Fibroblast of skin of scalp (primary cell): ENCODE results near the gene ADAMTSL5. TPM values are rescaled to one million over a fixed set of nuclear protein-coding genes. Genes with fewer than 3 reads are reported as not detected.
"Not testable (repeated sequence)": the region's sequence is repeated elsewhere in the genome, so short reads cannot be mapped to it uniquely, and the experiment has no call there.

Source experiments
- DNase-seq: peaks from one replicate; pipeline ENCODE4 v3.0.0-alpha.2; 2013
- polyA plus RNA-seq, 2 experiments: library from polyadenylated mRNA; unstranded; fragments of 120-200 nt; gene quantifications; one replicate each; pipeline ENCODE4 v1.2.1, GENCODE V29; 2013; ENCODE audit not compliant: insufficient read length in 2 of 2

Gene ADAMTSL5, protein sequence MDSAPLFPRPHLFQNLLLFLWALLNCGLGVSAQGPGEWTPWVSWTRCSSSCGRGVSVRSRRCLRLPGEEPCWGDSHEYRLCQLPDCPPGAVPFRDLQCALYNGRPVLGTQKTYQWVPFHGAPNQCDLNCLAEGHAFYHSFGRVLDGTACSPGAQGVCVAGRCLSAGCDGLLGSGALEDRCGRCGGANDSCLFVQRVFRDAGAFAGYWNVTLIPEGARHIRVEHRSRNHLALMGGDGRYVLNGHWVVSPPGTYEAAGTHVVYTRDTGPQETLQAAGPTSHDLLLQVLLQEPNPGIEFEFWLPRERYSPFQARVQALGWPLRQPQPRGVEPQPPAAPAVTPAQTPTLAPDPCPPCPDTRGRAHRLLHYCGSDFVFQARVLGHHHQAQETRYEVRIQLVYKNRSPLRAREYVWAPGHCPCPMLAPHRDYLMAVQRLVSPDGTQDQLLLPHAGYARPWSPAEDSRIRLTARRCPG
- polyA plus RNA-seq (2013, experiment 1 of 2; ENCODE audit: insufficient read length), result 15.1 TPM
- polyA plus RNA-seq (2013, experiment 2 of 2; ENCODE audit: insufficient read length), result 14.4 TPM

- peak; percentile 72 for DNase-seq
Observed at GRCh38 chr19:1512671-1513498, at the start of gene ADAMTSL5. Gene ADAMTSL5 (minus strand): TSS chr19:1513019. CDS start chr19:1510943, 2,076 bp downstream.

- no peak for DNase-seq
Observed at GRCh38 chr19:1561236-1561842, 48.5 kb upstream of the ADAMTSL5 start.

DNA sequence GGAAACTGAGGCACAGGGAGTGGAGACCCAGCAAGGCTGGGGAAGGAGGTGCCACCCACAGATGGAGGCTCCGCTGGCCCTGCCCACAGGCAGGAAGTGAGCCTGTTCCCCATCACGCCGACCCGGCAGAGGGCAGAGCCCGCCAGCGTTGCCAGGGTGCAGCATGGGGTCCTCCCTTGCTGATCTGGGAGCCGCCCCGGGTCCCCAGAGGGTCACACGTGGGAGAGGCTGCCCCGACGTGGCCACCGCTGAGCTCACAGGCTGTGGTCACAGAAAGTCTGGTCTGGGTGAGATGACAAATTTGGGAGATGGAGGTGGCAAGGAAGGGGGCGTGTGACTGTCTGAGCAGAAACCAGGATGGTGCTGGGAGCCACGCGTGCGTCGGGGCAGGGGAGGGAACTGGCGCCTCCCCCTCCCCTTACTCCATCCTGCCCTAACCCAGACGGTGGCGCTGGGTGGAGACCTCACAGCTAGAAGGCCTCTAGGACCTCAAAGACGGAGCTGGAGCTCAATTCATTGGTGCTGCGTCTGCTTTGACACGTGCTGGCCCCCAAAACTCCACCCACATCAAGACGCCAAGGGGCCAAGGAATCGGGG, 47.6 kb upstream of the ADAMTSL5 start:
- no peak for DNase-seq

- no peak for DNase-seq
Observed at GRCh38 chr19:1558552-1558951, 45.7 kb upstream of the ADAMTSL5 start.

- DNase-seq, result no peak
Observed at GRCh38 chr19:1556390-1557070, 43.7 kb upstream of the ADAMTSL5 start.

- DNase-seq, result no peak
Observed at GRCh38 chr19:1555487-1556389, 42.9 kb upstream of the ADAMTSL5 start.

DNA sequence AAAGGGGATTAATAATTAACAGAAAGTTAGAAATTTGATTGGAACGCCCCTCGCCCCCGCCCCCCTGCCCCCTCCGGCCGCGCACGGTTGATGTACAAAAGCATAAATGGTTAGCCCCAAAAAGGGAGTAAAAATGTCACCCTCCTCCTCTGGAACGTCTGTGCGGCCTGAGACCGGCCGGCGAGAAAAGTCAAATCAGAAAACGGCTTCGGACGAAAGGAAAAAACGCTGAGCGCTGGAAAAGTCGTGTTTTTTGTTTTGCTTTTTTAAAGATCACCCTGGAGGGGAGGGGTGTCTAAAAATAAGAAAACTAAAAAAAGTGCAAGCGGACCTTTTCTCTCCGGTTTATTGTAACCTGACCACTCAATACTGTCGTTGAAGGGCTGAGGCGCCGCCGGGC, 42.1 kb upstream of the ADAMTSL5 start:
- no peak for DNase-seq

- no peak for DNase-seq
Observed at GRCh38 chr19:1553415-1553814, 40.6 kb upstream of the ADAMTSL5 start.

- no peak for DNase-seq
Observed at GRCh38 chr19:1551068-1552040, 38.5 kb upstream of the ADAMTSL5 start.

- no peak for DNase-seq
Observed at GRCh38 chr19:1549332-1549945, 36.6 kb upstream of the ADAMTSL5 start.

GRCh38 chr19:1540365-1540925, 27.6 kb upstream of the ADAMTSL5 start:
- DNase-seq, result no peak

GRCh38 chr19:1539749-1540148, 26.9 kb upstream of the ADAMTSL5 start:
- not testable (repeated sequence) for DNase-seq

GRCh38 chr19:1538978-1539377, 26.2 kb upstream of the ADAMTSL5 start:
- DNase-seq, result no peak

DNA sequence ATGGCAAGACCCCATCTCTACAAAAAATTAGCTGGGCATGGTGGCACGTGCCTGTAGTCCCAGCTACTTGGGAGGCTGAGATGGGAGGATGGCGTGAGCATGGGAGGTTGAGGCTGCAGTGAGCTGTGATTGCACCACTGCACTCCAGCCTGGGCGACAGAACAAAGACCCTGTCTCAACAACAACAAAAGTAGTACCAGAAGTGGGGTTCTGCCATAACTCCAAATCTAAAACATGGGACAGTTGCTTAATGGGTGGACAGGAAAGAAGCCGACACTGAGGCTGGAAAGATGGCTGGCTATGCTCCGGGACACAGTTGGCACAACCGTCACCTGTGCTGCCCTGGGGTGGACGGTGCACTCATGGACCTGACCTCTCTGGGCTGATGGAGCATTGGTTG, 22.9 kb upstream of the ADAMTSL5 start:
- not testable (repeated sequence) for DNase-seq

DNA sequence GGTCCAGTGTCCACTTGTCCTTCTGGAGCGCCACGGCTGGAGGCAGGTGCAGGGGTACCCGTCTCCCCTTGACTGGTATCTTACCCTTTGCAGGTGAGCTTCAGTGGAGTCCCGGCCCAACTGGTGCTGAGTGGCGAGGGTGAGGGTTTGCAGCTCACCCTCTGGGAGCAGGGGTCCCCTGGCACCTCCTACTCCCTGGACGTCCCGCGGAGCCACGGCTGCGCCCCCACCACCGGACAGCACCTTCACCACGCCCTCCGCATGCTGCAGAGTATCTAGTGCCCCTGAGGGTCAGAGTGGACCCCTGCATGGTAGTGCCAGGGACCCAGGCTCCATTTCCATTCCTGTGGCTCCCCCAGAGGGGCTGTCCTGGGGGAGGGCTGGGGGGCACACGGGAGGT, 22.2 kb upstream of the ADAMTSL5 start:
- DNase-seq, result no peak

DNA sequence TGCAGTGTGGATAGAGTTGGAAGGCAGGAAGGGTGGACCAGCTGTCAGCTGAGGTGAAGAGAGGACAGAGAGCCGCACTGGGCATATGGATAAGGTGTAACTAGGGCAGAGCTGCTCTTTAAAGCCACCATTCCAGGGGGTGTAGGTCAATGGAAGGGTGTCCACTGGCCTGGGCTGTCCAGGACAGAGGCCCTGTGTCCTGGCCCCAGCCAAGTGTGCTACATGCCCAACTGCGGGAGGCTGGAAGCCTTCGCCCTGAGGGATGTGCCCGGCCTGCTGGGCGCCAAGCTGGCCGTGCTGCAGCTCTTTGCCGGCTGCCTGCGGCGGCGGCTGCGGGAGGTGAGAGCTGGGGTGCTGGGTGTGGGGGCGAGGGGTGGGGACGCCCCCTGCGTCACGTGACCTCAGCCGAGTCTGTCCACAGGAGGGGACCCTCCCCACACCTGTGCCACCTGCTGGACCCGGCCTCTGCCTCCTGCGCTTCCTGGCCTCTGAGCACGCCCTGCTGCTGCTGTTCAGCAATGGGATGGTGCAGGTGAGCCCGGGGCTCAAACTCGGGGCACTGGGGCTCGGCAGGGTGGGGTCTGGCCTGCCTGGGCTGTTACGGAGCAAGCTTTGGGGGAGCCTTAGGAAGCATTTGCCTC, 20.8 kb upstream of the ADAMTSL5 start:
- no peak for DNase-seq

DNA sequence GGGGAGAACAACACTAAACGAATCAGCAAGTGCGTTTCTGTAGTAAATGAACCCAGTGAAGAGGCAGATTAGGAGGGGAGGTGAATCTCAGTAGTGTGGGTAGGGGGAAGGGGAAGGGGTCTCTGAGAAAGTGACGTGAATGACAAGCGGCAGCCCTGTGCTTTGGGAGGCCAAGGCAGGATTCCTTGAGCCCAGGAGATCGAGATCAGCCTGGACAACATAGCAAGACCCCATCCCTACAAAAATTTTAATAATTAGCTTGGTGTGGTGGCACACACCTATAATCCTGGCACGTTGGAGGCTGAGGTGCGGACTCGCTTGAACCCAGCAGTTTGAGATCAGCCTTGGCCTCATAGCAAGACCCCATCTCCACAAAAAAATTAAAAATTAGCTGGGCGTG, 19.2 kb upstream of the ADAMTSL5 start:
- DNase-seq, result no peak

DNA sequence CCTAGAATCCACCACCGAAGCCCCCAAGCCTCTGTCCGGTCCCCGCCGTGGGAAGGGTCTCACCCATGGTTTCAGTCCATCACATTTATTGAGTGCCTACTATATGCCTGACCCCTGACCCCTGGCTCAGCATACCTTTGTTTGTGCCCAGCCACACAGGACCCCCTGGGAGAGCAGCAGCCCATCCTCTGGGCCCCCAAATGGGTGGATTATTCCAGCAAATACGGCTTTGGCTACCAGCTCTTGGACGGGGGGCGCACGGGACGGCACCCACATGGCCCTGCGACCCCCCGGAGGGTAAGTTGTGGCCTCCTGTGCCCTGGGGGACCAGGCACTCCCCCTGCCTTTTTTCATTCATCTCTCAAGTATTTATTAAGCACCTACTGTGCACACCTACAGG, 18.8 kb upstream of the ADAMTSL5 start:
- no peak for DNase-seq
